GM21367 (cell line): Measurements from ENCODE around the gene TK2.

Experiments
- ATAC-seq: cut with Tn5 transposase; IDR thresholded peaks from one replicate; pipeline ENCODE4 v1.9.1; 2021; ENCODE audit not compliant: unreplicated experiment

The TK2 gene

DNA sequence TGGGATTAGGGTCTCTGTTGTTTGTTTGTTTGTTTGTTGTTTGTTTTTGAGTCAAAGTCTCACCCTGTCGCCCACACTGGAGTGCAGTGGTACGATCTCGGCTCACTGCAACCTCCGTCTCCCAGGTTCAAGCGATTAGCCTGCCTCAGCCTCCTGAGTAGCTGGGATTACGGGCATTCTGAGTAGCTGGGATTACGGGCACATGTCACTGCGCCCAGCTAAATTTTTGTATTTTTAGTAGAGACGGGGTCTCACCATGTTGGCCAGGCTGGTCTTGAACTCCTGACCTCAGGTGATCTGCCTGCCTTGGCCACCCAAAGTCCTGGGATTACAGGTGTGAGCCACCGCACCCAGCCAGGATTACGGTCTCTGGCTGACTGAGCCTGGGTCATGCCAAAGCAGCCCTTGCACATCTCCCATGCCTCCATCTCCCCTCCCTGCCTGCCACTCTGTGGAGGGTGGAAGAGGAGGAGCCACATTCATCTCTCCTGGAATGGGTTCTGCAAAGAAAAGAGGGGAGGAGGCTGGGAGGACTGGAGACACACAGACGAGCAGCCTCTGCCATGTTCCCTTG lies 63.6 kb downstream of the TK2 start:
- no peak for ATAC-seq

GRCh38 chr16:66485376-66485775 lies 64.5 kb downstream of the TK2 start:
- no peak for ATAC-seq

DNA sequence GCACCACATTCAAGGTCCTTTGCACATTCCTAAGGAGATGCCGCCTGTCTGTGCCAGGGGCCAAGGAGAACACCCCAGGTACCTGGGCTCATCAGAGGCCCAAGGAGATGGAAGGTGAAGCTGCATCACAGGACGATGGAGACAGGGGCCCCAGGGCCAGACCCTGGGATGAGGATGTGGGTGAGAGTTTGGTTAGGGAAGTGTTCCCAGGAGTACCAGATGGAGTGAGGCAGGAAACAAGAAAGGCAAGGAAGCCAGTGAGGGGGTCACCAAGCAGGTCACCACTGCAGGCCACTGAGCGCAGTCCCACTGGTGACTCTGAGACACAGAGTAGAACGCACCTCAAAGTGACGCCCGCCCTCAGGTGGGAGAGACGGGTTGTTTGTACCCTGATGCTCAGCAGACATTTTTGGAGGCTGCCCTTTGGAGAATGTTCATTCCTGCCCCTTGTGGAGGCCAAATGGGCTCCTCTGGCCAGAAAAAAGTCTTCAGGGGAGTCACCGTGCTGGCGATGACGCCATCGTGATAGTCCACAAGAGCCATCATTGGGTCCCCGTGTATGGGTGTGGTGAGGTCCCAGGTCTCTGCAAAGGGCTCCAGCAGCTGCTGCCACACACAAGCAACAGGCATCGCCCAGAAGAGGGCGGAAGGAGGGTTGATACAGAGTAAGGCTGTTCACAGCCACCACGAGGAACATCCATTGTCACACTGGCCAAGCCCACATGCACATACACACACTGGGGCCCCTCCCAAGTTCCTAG lies 65.3 kb downstream of the TK2 start:
- no peak for ATAC-seq

DNA sequence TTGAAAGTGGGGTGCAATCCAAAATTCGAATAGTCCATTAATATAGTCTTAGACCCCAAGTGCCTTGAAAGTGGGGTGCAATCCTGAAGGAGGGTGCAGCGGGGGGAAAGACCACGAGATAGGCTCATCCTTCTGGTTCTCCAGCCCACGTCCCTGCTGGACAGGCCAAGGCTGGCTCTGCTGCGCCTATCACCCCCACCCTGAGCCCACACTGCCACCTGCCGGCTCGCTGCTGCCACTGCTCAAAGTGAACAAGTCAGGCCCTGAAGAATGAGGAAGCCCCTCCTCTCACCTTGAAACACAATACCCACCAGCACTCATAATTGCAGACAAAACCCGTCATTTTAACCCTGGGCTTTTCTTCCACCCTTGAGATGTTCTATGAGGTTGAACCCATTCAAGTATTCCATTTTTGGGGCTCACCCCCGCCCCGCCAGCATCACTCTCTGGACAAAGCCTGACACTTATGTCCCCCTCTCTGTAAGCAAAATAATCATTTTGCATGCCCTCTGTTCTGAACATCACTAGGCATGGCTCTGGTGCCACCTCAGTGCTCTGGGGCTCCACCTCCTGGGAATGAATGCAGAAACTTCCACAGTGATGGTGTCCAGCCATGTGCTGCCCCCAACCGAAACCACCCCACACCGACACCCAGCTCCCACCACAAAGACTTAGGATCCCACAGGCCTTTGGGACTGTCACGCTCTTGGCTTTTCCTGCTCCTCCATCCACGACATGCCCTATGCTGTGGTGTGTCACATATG lies 66.1 kb downstream of the TK2 start:
- peak; percentile 56 for ATAC-seq

DNA sequence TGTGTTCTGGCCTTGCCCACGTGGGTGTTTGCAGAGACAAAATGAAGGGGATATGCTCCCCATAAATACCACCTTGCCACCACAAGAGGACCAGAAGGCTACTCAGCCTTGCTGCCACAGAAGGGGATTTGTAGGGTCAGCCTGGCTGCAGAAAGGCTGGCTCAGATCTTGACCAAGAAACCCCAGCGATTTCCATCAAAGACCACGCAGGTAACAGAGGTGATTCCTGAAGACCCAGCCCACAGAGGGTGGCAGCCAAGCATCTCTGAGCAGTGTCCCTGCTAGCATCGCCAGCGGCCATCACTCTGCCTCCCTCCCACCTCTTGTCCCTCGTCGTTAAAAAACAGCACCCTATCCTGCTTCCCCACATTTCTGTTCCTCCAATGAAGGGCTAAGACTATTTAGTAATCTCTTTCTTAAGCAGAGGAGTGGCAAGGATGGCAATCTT lies 68.0 kb downstream of the TK2 start:
- no peak for ATAC-seq

DNA sequence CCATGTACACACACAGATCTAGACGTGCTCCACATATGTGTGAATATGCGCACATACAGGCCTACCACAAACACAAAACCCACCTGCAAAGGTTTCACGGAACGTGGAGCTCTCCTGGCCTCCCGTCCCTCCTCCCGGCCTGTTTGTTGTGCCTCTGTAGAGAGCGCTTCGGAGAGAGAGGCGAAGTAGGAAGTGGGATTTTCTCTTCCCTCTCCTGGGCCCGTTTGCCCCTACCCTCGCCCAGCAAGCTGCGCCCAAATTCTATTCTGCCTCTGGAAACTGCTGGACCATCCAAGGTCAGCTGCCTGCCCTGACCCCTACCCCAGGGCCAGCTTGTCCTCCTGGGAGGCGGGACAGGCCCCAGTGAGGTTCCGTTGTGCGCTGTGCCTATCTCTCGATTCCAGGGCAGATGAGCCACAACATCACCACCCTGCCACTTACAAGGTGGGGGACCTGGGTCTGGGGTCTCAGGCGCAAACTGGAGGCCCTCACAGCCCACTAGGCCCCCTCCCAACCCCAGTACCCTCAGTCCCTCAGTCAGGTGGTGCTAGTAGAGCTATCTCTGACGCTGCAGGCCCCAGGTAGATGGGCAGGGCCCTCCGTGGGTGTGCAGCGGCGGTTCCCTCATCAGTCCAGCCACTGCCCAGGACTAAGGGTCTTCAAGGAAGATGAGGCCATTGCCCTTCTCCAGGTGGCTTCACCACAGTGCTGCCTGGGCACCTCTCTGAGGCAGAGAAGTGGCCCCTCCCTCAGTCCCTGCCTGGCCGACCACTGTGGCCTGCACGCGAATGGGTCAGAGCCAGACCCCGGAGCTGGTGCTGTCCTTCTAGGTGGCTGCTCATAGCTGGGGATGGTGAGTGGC lies 68.6 kb downstream of the TK2 start:
- ATAC-seq, result no peak

DNA sequence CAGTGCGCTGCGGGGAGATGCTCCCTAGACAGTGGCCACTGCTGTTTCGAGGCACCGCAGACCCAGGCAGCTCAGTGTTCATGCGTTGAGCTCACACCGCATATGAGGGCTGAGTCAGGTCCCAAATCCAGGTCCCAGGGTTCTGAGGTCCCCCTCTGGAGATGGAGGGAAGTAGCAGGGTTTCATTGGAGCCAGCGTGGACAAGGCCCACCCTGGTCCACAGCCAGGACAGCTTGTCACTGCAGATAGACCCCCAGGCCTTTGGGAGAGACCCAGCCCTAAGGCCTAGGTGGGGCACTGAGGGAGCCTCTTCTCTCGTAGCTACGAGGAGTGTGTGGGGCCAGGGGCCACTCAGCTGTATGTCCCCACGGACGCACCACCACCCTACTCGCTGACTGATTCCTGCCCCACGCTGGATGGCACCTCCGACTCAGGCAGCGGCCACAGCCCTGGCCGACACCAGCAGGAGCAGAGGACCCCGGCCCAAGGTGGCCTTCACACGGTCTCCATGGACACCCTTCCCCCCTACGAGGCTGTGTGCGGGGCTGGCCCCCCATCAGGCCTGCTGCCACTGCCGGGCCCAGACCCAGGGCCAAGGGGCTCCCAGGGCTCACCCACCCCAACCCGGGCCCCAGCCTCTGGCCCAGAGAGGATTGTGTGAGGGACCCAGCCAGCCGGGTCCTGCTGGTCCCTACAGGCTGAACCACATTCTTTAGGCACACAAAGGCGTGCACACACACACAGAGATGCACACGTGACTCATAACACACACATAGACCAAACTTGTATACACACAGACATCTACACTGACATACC lies 69.4 kb downstream of the TK2 start:
- no peak for ATAC-seq

DNA sequence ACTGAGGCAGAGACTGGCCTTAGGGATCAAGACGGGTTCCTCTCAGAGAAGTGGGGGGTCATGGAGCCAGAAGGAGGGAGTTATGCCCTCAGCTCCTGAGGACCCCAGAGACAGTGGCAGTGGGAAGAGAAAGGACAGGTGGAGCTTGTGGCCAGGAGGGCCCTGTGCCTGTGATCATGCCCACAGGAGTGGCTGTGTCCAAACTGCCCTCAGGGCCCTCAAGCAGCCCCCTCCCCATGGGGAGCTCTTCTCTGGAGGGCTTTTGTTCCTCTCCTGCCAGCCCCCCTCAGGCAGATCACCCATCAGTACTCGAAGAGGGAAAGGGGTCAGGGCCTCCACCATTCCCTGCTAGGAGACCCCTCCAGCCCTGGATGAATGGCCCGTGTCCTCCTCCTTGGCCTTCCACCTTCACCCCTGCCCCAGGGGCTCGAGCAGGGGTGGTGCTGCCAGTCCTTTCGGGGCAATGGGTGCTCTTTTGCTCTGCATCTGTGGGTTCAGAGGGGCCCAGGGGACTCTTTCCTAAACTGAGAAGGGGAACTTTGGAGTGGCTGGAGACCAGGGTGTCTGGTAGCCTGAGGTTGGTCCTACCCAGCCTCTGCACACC lies 70.2 kb downstream of the TK2 start:
- ATAC-seq, result no peak

GRCh38 chr16:66478733-66479511 lies 71.0 kb downstream of the TK2 start:
- ATAC-seq, result peak; percentile 72

DNA sequence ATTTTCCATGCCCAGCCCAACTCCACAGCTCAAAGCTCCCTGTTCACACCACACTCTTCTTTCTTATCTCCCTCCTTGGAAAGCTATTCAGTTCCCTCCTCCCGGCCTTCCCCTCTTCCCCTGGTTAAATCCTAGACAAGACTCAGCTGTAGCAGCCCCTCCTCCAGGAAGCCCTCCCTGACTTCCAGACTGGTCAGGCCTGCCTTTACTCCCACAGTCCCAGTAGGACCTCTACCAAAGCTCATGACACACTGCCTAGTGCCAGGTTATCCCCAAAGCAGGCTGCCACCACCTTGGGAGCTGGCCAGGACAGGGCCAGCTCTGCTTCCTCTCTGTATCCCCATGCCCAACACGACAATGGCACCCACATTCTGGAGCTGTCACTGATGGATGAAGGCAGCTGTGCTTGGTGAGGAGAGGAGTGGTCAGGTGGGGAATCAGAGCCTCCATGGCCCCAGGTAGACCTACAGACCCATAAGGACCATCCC lies 72.8 kb downstream of the TK2 start:
- no peak for ATAC-seq

DNA sequence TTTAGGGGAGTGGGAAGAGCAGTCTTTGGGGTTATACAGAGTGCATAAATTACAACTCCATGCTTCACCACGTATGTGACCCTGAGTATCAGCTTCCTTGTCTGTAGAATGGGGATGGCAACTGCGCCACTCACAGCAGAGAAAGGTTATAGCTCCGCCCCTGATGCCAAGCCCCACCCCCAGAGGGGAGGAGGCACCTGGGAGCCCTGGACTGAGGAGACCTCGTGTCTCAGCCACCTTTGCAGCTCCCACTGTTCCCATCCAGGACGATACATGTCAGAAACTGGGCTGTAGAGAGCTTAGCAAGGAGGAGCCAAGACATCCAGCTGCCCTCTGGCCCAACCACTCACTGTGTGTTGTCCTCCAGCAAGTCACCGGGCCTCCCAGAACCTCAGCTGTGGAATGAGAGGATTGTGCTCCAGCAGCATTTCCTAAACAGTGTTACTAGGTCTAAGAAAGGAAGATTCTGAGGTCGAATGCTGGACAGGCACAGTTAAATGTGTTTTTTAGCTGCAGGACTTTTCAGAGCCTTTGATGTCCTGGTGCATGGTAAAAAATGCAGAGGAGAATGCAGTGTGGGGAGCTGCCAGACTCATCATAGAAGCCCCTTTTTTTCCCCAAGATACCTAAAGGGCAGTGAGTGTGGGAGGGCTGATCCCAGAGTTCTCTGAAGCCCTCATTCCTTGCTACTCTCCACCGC lies 73.4 kb downstream of the TK2 start:
- no peak for ATAC-seq

- no peak for ATAC-seq
Measured at GRCh38 chr16:66475232-66475631, 74.7 kb downstream of the TK2 start.

GRCh38 chr16:66474750-66475199 lies 75.1 kb downstream of the TK2 start:
- ATAC-seq, result peak; percentile 72

DNA sequence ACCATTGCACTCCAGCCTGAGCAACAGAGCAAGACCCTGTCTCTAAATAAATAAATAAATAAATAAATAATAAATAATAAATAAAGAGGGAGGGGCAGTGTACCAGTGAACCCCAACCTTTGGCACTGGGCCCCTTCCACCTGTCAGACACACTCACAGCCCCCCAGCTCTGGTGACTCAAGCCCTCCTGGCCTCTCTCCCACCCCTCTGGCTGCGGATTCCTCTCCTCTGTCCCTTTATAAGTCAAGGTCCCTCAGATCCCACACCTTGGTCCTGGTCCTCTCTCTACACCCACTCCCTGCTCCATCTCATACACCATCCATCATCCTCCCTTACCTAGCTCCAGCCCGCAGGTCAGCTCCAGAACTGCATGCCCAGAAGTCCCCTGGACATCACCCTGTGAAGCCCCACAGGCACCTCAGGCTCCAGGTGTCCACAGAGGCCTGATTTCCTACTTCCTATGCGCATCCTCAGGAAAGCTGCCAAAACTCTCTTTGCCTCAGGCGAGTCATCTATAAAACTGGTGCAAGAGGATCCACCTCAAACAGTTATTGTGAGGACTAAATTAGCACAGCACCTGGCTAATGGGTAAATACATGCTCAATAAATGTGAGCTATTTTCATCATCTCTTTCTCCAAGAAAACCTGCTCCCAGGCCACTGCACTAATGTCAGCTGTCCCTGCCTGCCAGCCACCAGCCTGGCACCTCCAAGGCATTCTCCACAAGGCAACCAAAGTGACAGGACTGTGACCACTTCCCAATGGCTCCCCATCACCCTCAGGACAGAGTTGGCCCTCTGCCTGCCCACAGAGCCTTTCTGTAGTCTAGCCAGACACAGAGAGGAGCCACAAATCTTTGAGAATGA lies 76.0 kb downstream of the TK2 start:
- ATAC-seq, result no peak

- no peak for ATAC-seq
Measured at GRCh38 chr16:66473051-66473571, 76.8 kb downstream of the TK2 start.

GRCh38 chr16:66471716-66472393 lies 78.1 kb downstream of the TK2 start:
- ATAC-seq, result no peak
